ENCODE results near the gene THEM4.

The THEM4 gene

DNA sequence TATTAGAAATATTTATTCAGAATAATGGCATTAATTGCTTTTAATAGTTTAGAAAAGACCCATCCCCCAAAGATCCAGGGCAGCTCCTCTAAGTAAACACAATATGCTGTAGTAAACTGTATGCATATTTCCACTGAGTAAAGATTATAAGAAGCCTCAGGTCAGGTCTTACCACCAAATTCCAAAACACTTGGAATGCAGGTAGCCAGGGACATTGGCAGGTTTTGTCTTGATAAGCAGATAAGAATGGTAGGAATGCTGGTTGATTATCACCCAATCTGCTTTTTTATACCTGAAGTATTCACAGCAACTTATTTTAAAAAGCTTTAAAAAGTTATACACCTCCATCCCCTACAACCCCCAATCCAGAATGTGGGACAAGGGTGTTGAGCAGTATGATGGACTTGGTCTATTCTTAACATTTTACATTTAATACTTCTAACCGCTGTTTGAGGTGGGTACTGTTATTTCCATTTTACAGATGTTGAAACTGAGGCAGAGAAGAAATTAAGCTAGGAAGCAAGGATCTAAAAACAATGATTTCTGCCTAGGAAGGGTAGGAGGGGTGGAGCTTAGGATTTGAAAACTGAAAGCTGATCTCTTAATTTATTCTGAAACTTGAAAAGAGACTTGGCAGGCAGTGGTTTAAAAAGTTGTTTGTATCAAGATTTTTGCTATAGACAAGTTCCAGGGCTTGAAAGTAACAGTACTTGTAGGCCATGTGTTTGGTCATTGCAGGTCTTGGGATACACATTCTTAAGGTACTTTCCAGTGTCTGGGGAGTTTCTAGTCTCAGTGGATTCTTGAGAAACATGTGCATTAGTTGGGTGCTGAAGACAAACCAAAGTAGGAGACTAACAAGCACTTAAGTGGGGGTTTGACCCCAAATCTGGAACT is 15.6 kb upstream of the THEM4 start:
- TF ChIP-seq, protein P1, sequence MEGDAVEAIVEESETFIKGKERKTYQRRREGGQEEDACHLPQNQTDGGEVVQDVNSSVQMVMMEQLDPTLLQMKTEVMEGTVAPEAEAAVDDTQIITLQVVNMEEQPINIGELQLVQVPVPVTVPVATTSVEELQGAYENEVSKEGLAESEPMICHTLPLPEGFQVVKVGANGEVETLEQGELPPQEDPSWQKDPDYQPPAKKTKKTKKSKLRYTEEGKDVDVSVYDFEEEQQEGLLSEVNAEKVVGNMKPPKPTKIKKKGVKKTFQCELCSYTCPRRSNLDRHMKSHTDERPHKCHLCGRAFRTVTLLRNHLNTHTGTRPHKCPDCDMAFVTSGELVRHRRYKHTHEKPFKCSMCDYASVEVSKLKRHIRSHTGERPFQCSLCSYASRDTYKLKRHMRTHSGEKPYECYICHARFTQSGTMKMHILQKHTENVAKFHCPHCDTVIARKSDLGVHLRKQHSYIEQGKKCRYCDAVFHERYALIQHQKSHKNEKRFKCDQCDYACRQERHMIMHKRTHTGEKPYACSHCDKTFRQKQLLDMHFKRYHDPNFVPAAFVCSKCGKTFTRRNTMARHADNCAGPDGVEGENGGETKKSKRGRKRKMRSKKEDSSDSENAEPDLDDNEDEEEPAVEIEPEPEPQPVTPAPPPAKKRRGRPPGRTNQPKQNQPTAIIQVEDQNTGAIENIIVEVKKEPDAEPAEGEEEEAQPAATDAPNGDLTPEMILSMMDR (IDR thresholded peaks at IDR 0.05), result no peak
- H3K4me3 ChIP-seq (ENCODE audit: low read depth in 1 of 2, low read length in 1 of 2), result no peak overlapping the region
- H3K27me3 ChIP-seq, result no peaks in the 10 kb centered on the region
- no peaks in the 10 kb centered on the region for H3K36me3 ChIP-seq
- peaks cover 12 to 25% of the 10 kb centered on the region in 2 experiments for H3K4me1 ChIP-seq (ENCODE audit: control insufficient read depth in 1 of 2, insufficient read depth in 1 of 2, low read depth in 1 of 2, low read length in 1 of 2)
- H3K27ac ChIP-seq, result no peak overlapping the region
- H3K9me3 ChIP-seq, result no peaks in the 10 kb centered on the region

DNA sequence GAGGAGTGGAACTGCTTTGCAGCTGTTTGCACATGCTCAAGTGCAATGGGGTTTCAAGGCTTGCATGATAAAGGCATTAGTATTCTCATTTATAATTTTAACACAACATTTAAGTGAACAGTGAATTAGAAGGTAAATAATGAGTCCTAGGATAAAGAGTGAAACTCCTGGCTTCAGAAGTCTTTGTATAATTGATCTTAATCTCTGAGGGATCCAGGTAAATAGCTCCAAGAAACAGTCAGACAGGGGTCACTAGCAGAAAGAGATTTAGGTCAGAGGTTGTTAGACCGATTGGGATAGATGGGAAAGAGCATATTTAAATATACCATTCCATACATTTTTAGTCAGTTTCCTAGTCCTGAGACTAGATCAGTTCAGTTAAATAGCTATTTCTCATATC is 14.1 kb upstream of the THEM4 start:
- no peak overlapping the region for H3K27ac ChIP-seq
- no peaks in the 10 kb centered on the region for H3K9me3 ChIP-seq
- TF ChIP-seq, protein P1 (IDR thresholded peaks at IDR 0.05), result no peak
- H3K4me1 ChIP-seq (ENCODE audit: control insufficient read depth in 1 of 2, insufficient read depth in 1 of 2, low read depth in 1 of 2, low read length in 1 of 2), result peaks cover 16 to 31% of the 10 kb centered on the region in 2 experiments
- H3K36me3 ChIP-seq, result no peaks in the 10 kb centered on the region
- no peaks in the 10 kb centered on the region for H3K27me3 ChIP-seq
- no peak overlapping the region for H3K4me3 ChIP-seq (ENCODE audit: low read depth in 1 of 2, low read length in 1 of 2)

DNA sequence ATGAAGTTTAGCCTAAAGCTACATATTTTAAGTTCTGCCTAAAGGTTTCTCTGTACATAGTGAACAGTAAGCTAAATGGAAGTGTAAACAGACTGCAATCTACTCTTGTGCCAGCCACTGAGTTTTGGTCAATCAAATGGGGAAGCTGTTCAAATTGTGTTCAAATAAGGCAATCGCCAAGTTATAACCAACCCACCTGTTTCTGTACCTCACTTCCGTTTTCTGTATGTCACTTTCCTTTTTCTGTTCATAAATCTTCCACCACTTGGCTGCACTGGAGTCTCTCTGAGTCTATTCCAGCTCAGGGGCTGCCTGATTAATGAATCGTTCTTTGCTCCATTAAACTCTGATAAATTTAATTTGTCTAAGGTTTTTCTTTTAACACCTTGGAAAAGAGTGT is 10.8 kb upstream of the THEM4 start:
- Histone ChIP-seq H3K36me3 (no peaks in the 10 kb centered on the region), H3K9me3 (no peaks in the 10 kb centered on the region), H3K4me3 (ENCODE audit: low read depth in 1 of 2, low read length in 1 of 2) (no peak overlapping the region), H3K27ac (peak overlapping the region; percentile 64), H3K4me1 (ENCODE audit: control insufficient read depth in 1 of 2, insufficient read depth in 1 of 2, low read depth in 1 of 2, low read length in 1 of 2) (peaks cover 16 to 31% of the 10 kb centered on the region in 2 experiments), H3K27me3 (no peaks in the 10 kb centered on the region)
- TF ChIP-seq, protein P1 (IDR thresholded peaks at IDR 0.05), result no peak

DNA sequence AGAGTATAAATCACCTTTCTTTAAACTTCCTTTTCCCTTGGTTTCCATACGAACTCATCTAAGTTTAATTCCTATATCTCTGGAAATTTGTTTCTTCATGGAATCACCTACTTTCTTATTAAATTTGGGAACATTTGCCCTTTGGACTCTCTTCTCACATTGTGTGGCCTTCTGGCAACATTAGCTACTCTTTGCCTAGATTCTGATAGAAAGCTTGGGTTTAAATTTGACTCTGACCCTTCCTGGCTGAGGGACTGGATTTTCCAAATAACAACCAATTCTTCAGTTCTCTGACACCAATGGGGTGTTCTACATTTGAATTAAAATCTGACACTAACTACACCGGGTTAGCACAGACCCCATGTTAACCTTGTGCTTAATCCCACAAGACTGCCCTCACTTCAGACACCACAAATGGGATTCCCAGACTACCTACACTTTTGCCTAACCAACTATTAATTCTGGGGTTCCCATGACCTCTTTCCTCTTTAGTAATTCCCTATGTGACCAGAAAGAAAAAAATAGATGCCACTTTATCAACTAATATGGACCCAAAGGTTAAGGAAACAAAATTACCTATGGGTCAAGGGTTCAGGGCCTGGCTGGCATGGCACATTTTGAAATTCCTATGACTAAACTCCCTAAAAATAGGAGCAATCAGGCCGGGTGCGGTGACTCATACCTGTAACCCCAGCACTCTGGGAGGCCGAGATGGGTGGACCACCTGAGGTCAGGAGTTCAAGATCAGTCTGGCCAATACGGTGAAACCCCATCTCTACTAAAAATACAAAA is 9.7 kb upstream of the THEM4 start:
- Histone ChIP-seq H3K27me3 (no peaks in the 10 kb centered on the region), H3K27ac (no peak overlapping the region), H3K4me3 (ENCODE audit: low read depth in 1 of 2, low read length in 1 of 2) (no peak overlapping the region), H3K36me3 (no peaks in the 10 kb centered on the region), H3K9me3 (no peaks in the 10 kb centered on the region), H3K4me1 (ENCODE audit: control insufficient read depth in 1 of 2, insufficient read depth in 1 of 2, low read depth in 1 of 2, low read length in 1 of 2) (peaks cover 16 to 31% of the 10 kb centered on the region in 2 experiments)
- TF ChIP-seq, protein P1 (IDR thresholded peaks at IDR 0.05), result no peak

DNA sequence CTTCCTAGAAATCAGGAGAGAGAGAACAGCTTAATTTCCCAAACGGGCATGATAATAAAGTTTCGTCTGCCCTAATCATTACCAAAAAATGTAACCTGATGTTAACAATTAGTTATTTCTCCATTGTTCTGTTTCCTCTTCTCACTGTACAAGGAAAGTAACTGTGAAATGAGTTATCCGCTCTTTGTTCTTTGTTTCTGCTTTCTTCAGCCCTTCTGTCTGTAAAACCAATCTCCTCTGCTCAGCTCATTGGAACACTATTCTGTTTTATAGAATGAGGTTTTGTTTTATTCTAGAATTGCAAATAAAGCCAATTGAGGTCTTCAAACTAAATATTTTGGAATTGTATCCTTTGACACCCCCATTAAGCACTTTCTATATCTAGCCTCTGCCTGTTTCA is 8.8 kb upstream of the THEM4 start:
- Histone ChIP-seq H3K27me3 (no peaks in the 10 kb centered on the region), H3K4me3 (ENCODE audit: low read depth in 1 of 2, low read length in 1 of 2) (no peak overlapping the region), H3K36me3 (no peaks in the 10 kb centered on the region), H3K27ac (no peak overlapping the region), H3K9me3 (no peaks in the 10 kb centered on the region), H3K4me1 (ENCODE audit: control insufficient read depth in 1 of 2, insufficient read depth in 1 of 2, low read depth in 1 of 2, low read length in 1 of 2) (peaks cover 16 to 31% of the 10 kb centered on the region in 2 experiments)
- TF ChIP-seq, protein P1 (IDR thresholded peaks at IDR 0.05), result no peak

Data from neutrophil (primary cell).